Tibial nerve (tissue), 4 donors: ENCODE data around the gene SLC16A8. TPM values are rescaled to one million over a fixed set of nuclear protein-coding genes. Genes with fewer than 3 reads are reported as not detected.
"Not testable (repeated sequence)": the region's sequence is repeated elsewhere in the genome, so short reads cannot be mapped to it uniquely, and the experiment has no call there.

ENCODE experiments used
- DNase-seq, 2 donors: peaks; one replicate each; pipeline ENCODE4 v3.0.0-alpha.2; 2019; ENCODE audit warnings: low spot score in 2 of 2
- H3K27ac ChIP-seq, 4 donors: fragments of 200-600 bp; sonication (generic) in 3 of 4; one replicate each; pipeline ENCODE4 v1.5.1; 2017 to 2019; ENCODE audit warnings: mild to moderate bottlenecking in 1 of 4
- H3K27me3 ChIP-seq, 2 donors: fragments of 200-600 bp; sonication (generic) in 1 of 2; one replicate each; pipeline versions ENCODE4 v1.5.1 to v1.6.0; 2017 to 2019
- H3K36me3 ChIP-seq, 3 donors: fragments of 200-600 bp; sonication (generic); one replicate each; pipeline ENCODE4 v1.5.1; 2018 to 2019
- H3K4me1 ChIP-seq, 4 donors: fragments of 200-600 bp; sonication (generic) in 3 of 4; one replicate each; pipeline ENCODE4 v1.5.1; 2017 to 2019
- H3K4me3 ChIP-seq, 4 donors: fragments of 200-600 bp; sonication (generic) in 3 of 4; one replicate each; pipeline ENCODE4 v1.5.1; 2017 to 2019; ENCODE audit warnings: mild to moderate bottlenecking in 1 of 4, moderate library complexity in 1 of 4
- H3K9me3 ChIP-seq, 4 donors: fragments of 200-600 bp; sonication (generic) in 3 of 4; one replicate each; pipeline ENCODE4 v1.5.1; 2017 to 2019
- CTCF ChIP-seq, 5 experiments: fragments of 200-600 bp in 3 of 5; fragments of 450-650 bp in 2 of 5; sonication (generic) in 3 of 5; IDR thresholded peaks; one replicate each; pipeline ENCODE4 v1.5.1; 2016 to 2019; ENCODE audit warnings: antibody characterized with exemption in 5 of 5, mild to moderate bottlenecking in 3 of 5, moderate library complexity in 2 of 5
- EP300 ChIP-seq, 2 donors: sonication (generic); formaldehyde crosslinking; IDR thresholded peaks; one replicate each; pipeline ENCODE4 v1.6.1; 2017; ENCODE audit warnings: antibody characterized with exemption in 2 of 2, mild to moderate bottlenecking in 1 of 2
- POLR2A ChIP-seq, 2 donors: fragments of 450-650 bp; IDR thresholded peaks; one replicate each; pipeline ENCODE4 v1.6.1; 2017; ENCODE audit warnings: antibody characterized with exemption in 2 of 2, mild to moderate bottlenecking in 2 of 2, moderate library complexity in 2 of 2
- WGBS, 2 donors: methylation state at CpG; one replicate each; pipeline ENCODE4 v1.1.5; 2018; 5-methylcytosine and 5-hydroxymethylcytosine counted together
- total RNA-seq, 4 donors: library from RNA; depleted of rRNA; stranded (reverse); fragments of >200 nt; gene quantifications; one replicate each; pipeline ENCODE4 v1.1.0, GENCODE V29; 2016

Gene SLC16A8
- total RNA-seq, 4 donors from 2014 or later = 0.98 to 1.8 (median 1.4) TPM

DNA sequence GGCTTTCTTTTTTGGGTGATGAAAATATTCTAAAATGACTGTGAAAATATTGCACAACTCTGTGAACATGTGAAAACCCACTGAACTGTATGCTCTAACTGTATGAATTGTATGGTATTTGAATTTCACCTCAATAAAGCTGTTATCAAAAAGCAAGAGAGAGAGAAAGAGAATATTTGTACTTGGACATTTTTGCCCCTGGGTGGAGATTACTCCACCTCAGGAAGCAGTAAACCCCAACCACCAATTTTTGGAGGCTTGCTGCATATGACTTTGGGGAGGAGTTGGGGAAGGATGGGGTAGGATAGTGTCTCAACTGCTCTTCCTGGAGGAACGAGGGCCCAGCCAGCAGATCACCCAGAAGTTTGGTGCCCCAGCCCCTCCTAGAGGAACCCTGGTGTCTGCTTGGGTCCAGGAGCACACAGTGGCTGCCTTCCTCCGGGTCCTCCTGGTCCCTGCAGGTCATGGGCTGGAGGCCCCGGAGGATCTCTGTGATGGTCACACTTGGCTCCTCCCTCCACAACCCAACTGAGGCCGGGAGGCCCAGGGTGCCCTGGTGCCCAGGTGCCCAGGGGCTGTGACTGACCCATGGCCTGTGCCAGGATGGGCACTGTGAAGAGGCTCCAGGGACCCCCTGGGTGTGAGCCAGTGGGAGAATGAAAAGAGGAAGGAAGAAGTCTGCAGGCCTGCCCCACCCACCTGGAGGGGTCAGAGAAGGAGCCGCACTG, 42.1 kb downstream of the SLC16A8 start:
- no peaks in the 10 kb centered on the region for H3K9me3 ChIP-seq
- 40 to 52% methylated on average over 5 of the region's 5 CpGs for WGBS, 2 donors
- no peak overlapping the region for H3K4me3 ChIP-seq
- TF ChIP-seq POLR2A (IDR thresholded peaks at IDR 0.05) (no peak), CTCF (IDR thresholded peaks at IDR 0.05) (no peak), EP300 (IDR thresholded peaks at IDR 0.05) (no peak)
- no peak for DNase-seq
- H3K27me3 ChIP-seq = no peaks in the 10 kb centered on the region
- H3K4me1 ChIP-seq = peaks cover 0 to 79% (median 19%) of the 10 kb centered on the region in 4 donors
- peak overlapping the region; percentile 69 to 96 (median 90) for H3K27ac ChIP-seq
- H3K36me3 ChIP-seq = no peaks in the 10 kb centered on the region

GRCh38 chr22:38040953-38041759, 42.8 kb downstream of the SLC16A8 start:
- H3K4me1 ChIP-seq = peaks cover 0 to 79% (median 21%) of the 10 kb centered on the region in 4 donors
- H3K27me3 ChIP-seq = no peaks in the 10 kb centered on the region
- no peaks in the 10 kb centered on the region for H3K36me3 ChIP-seq
- H3K27ac ChIP-seq = peak overlapping the region; percentile 69 to 96 (median 90)
- H3K4me3 ChIP-seq = no peak overlapping the region
- WGBS, 2 donors = 59 to 64% methylated on average over 20 of the region's 20 CpGs
- DNase-seq = no peak
- TF ChIP-seq CTCF (IDR thresholded peaks at IDR 0.05) (no peak), POLR2A (IDR thresholded peaks at IDR 0.05) (no peak), EP300 (IDR thresholded peaks at IDR 0.05) (no peak)
- no peaks in the 10 kb centered on the region for H3K9me3 ChIP-seq

DNA sequence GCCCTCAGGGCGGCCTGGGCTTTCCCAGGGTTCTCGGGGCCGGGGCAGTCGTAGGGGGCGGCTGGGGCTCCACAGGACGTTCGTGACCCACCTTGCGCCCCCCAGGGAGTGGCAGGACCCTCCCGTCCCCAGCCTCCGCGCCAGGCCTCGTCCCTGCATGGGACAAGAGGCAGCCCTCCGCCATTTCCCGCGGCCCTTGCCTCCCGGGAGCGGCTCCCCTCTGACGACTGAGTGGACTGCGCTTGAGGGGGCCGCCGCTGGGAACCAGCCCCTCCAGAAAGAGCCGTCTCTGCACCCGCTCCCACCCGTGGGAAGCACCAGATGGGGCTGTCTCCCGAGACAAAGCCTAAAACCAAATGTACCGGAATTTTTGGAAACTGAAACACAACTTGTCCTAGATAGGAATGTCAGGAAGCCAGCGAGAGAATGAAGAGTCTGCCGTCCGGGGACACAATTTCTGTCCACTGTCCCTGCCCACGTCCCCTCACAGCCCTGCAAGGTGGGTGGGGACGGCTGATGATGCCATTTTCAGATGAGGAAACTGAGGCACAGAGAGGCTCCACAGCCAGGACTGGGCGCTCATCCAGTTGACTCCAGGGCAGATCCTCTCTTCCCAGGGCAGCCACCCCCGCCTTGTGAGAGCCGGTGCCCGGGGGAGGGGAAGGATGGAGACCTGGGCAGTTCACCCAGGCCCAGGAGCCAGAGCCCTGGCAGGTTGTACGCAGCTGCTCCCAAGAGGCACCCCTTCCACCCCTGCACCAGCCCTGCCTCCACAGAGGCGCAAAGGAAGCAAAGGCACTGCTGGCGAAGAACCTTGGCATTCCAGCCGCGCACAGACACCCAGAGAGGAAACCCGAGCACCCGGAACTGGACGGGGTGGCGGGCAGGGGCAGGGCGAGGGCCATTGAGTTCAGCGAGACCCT, 44.8 kb downstream of the SLC16A8 start:
- peak in 1 of 2 donors; percentile 46 for TF ChIP-seq EP300 (IDR thresholded peaks at IDR 0.05)
- no peak for TF ChIP-seq CTCF (IDR thresholded peaks at IDR 0.05)
- H3K27ac ChIP-seq = peak overlapping the region; percentile 69 to 96 (median 90)
- peak overlapping the region in 3 of 4 donors; percentile 10 to 32 (median 12) for H3K4me3 ChIP-seq
- WGBS, 2 donors = 47 to 54% methylated on average over 25 to 45 of the region's 46 CpGs
- no peaks in the 10 kb centered on the region for H3K9me3 ChIP-seq
- no peak for DNase-seq
- no peaks in the 10 kb centered on the region for H3K36me3 ChIP-seq
- no peaks in the 10 kb centered on the region for H3K27me3 ChIP-seq
- H3K4me1 ChIP-seq = peaks cover 0 to 92% (median 35%) of the 10 kb centered on the region in 4 donors

- Histone ChIP-seq H3K4me1 (peaks cover 0 to 96% (median 41%) of the 10 kb centered on the region in 4 donors), H3K27ac (peak overlapping the region; percentile 79 to 96 (median 90)), H3K4me3 (no peak overlapping the region), H3K36me3 (no peaks in the 10 kb centered on the region), H3K9me3 (no peaks in the 10 kb centered on the region), H3K27me3 (no peaks in the 10 kb centered on the region)
- WGBS, 2 donors = 56 to 68% methylated on average over 22 to 23 of the region's 23 CpGs
- DNase-seq = no peak
- peak in 1 of 2 donors; percentile 84 for TF ChIP-seq EP300 (IDR thresholded peaks at IDR 0.05)
- TF ChIP-seq CTCF (IDR thresholded peaks at IDR 0.05) = no peak
Measured at GRCh38 chr22:38038426-38038825, 45.6 kb downstream of the SLC16A8 start.

- peak overlapping the region; percentile 79 to 96 (median 90) for H3K27ac ChIP-seq
- H3K4me3 ChIP-seq, H3K9me3 ChIP-seq, H3K36me3 ChIP-seq, H3K27me3 ChIP-seq, DNase-seq: not testable (repeated sequence)
- 56 to 67% methylated on average over 13 of the region's 13 CpGs for WGBS, 2 donors
- H3K4me1 ChIP-seq = peaks cover 0 to 98% (median 45%) of the 10 kb centered on the region in 4 donors
Measured at GRCh38 chr22:38037367-38038150, 46.4 kb downstream of the SLC16A8 start.
